RWPE2 (cell line): Measurements from ENCODE around the gene SYCP1.

Source experiments
- ATAC-seq: fragments of 200-7000 bp; cut with Tn5 transposase; 3 replicates; pipeline ENCODE4 v1.9.1; 2021; ENCODE audit warnings: low read depth
- DNase-seq: peaks from one replicate; pipeline ENCODE4 v3.0.0-alpha.2; 2020; ENCODE audit warnings: low spot score
- H3K27ac ChIP-seq: fragments of 450-650 bp; 2 replicates; pipeline ENCODE4 v1.5.1; 2017; ENCODE audit warnings: mild to moderate bottlenecking; ENCODE audit not compliant: poor library complexity, severe bottlenecking
- H3K27me3 ChIP-seq: fragments of 250-450 bp; sonication (Bioruptor Pico); 2 replicates; pipeline ENCODE4 v1.5.1; 2021; ENCODE audit warnings: mild to moderate bottlenecking, moderate library complexity; ENCODE audit not compliant: insufficient read depth, poor library complexity, severe bottlenecking
- H3K36me3 ChIP-seq: fragments of 250-450 bp; sonication (Bioruptor Pico); 2 replicates; pipeline ENCODE4 v1.5.1; 2020; ENCODE audit warnings: low read depth, mild to moderate bottlenecking, moderate library complexity
- H3K4me1 ChIP-seq: fragments of 250-450 bp; sonication (Bioruptor Pico); 2 replicates; pipeline ENCODE4 v1.5.1; 2021; ENCODE audit warnings: mild to moderate bottlenecking, moderate library complexity; ENCODE audit not compliant: insufficient read depth, poor library complexity, severe bottlenecking
- H3K4me3 ChIP-seq: fragments of 250-450 bp; sonication (Bioruptor Pico); 2 replicates; pipeline ENCODE4 v1.5.1; 2021; ENCODE audit warnings: mild to moderate bottlenecking, moderate library complexity; ENCODE audit not compliant: severe bottlenecking
- H3K9me3 ChIP-seq: fragments of 250-450 bp; sonication (Bioruptor Pico); 2 replicates; pipeline ENCODE4 v1.5.1; 2021; ENCODE audit warnings: mild to moderate bottlenecking, moderate library complexity; ENCODE audit not compliant: severe bottlenecking
- CTCF ChIP-seq: fragments of 450-650 bp; IDR thresholded peaks from one replicate; pipeline ENCODE4 v1.5.1; 2017; ENCODE audit warnings: mild to moderate bottlenecking, moderate library complexity; ENCODE audit not compliant: poor library complexity, severe bottlenecking

SYCP1 gene

GRCh38 chr1:114959423-114959822, 104.8 kb downstream of the SYCP1 start:
- DNase-seq, result no peak
- Histone ChIP-seq H3K36me3 (no peaks in the 10 kb centered on the region), H3K27ac (no peak overlapping the region), H3K27me3 (peaks cover 7% of the 10 kb centered on the region), H3K4me1 (no peaks in the 10 kb centered on the region), H3K9me3 (no peaks in the 10 kb centered on the region), H3K4me3 (no peak overlapping the region)
- no peak for ATAC-seq
- TF ChIP-seq CTCF, result no peak

- H3K36me3 ChIP-seq, result no peaks in the 10 kb centered on the region
- no peaks in the 10 kb centered on the region for H3K4me1 ChIP-seq
- peaks cover 3% of the 10 kb centered on the region for H3K27me3 ChIP-seq
- DNase-seq, result no peak
- TF ChIP-seq CTCF, result no peak
- no peak overlapping the region for H3K27ac ChIP-seq
- no peak for ATAC-seq
- no peak overlapping the region for H3K4me3 ChIP-seq
- no peaks in the 10 kb centered on the region for H3K9me3 ChIP-seq
Observed at GRCh38 chr1:114976891-114977290, 122.2 kb downstream of the SYCP1 start.

- Histone ChIP-seq H3K27me3 (peaks cover 3% of the 10 kb centered on the region), H3K27ac (no peak overlapping the region), H3K4me1 (no peaks in the 10 kb centered on the region), H3K4me3 (no peak overlapping the region), H3K9me3 (no peaks in the 10 kb centered on the region), H3K36me3 (no peaks in the 10 kb centered on the region)
- DNase-seq (no peak), ATAC-seq (0 out of 3 replicates have a peak, but pooled peaks have one; percentile 36)
- TF ChIP-seq CTCF, result peak; percentile 86
Observed at GRCh38 chr1:114979278-114979891, 124.7 kb downstream of the SYCP1 start.

- Histone ChIP-seq H3K9me3 (no peaks in the 10 kb centered on the region), H3K4me1 (peaks cover 4% of the 10 kb centered on the region), H3K4me3 (no peak overlapping the region), H3K36me3 (no peaks in the 10 kb centered on the region), H3K27me3 (peaks cover 3% of the 10 kb centered on the region), H3K27ac (no peak overlapping the region)
- TF ChIP-seq CTCF, result no peak
- DNase-seq (no peak), ATAC-seq (no peak)
Observed at GRCh38 chr1:114982251-114982650, 127.6 kb downstream of the SYCP1 start.

DNA sequence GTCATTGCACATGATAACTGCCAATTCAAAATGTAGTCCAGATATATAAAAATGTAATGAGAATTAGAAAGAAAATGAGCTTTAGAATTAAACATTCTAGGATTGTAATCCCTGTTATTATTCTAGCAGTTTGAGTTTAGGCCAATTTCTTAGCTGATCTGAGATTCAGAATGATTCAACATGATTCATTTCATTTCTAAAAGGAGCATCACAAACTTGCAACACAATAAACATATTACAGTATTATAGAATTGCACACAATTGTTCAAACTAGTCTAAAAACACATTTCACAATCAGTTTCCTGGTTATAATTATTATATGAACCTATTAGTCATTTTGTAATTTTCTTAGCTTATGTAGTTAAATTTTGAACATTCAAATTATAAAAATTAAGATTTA, 131.6 kb downstream of the SYCP1 start:
- Histone ChIP-seq H3K36me3 (no peaks in the 10 kb centered on the region), H3K27ac (peak overlapping the region; percentile 24), H3K4me3 (no peak overlapping the region), H3K4me1 (peaks cover 4% of the 10 kb centered on the region), H3K27me3 (no peaks in the 10 kb centered on the region), H3K9me3 (no peaks in the 10 kb centered on the region)
- ATAC-seq (peak; percentile 40; the same call in 1 of the 3 replicates), DNase-seq (no peak)
- TF ChIP-seq CTCF, result no peak
